Endothelial cell of umbilical vein (primary cell): ENCODE results near the gene CCS.

Source experiments
- EZH2 ChIP-seq: IDR thresholded peaks from 2 replicates; pipeline ENCODE4 v1.6.1; 2012; ENCODE audit warnings: borderline replicate concordance, low read depth, mild to moderate bottlenecking, moderate library complexity, low read length, inconsistent platforms; ENCODE audit not compliant: severe bottlenecking
- JUN ChIP-seq: IDR thresholded peaks from 2 replicates; pipeline ENCODE4 v1.6.1; 2011; ENCODE audit warnings: borderline replicate concordance, low read depth; ENCODE audit not compliant: insufficient read length, insufficient read depth
- POLR2A ChIP-seq: IDR thresholded peaks from 2 replicates; pipeline ENCODE4 v1.6.1; 2012; ENCODE audit warnings: low read depth, mild to moderate bottlenecking, control low read depth, low read length
- POLR2AphosphoS5 ChIP-seq: IDR thresholded peaks from 2 replicates; pipeline ENCODE4 v1.6.1; 2012; ENCODE audit warnings: low read depth, mild to moderate bottlenecking, control low read depth, low read length, moderate library complexity; ENCODE audit not compliant: insufficient read depth
- TF ChIP-seq, protein P1 (sequence below), 2 donors: IDR thresholded peaks; 1 replicate in 1 of 2; 2 replicates in 1 of 2; pipeline ENCODE4 v1.5.1; 2011; ENCODE audit warnings: low read length in 2 of 2, mild to moderate bottlenecking in 2 of 2, moderate library complexity in 2 of 2, control low read depth in 1 of 2, inconsistent platforms in 1 of 2, low read depth in 1 of 2; ENCODE audit not compliant: insufficient read depth in 1 of 2; ENCODE audit errors: extremely low read depth in 1 of 2

DNA sequence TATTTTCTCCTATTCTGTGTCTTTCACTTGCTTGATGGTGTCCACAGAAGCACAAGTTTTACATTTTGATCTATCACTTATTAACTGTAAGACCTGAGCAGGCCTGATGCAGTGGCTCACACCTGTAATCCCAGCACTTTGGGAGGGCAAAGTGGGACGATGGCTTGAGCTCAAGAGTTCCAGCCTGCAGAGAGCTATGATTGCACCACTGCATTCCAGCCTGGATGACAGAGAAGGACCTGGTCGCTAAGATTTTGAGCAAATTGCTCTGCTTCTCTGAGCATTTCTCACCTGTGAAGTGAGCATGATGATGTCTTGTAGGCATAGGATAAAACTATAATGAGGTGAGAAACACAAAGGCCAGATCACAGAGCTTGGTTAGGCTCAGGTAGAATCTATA is 6.8 kb upstream of the CCS start:
- TF ChIP-seq, protein P1, sequence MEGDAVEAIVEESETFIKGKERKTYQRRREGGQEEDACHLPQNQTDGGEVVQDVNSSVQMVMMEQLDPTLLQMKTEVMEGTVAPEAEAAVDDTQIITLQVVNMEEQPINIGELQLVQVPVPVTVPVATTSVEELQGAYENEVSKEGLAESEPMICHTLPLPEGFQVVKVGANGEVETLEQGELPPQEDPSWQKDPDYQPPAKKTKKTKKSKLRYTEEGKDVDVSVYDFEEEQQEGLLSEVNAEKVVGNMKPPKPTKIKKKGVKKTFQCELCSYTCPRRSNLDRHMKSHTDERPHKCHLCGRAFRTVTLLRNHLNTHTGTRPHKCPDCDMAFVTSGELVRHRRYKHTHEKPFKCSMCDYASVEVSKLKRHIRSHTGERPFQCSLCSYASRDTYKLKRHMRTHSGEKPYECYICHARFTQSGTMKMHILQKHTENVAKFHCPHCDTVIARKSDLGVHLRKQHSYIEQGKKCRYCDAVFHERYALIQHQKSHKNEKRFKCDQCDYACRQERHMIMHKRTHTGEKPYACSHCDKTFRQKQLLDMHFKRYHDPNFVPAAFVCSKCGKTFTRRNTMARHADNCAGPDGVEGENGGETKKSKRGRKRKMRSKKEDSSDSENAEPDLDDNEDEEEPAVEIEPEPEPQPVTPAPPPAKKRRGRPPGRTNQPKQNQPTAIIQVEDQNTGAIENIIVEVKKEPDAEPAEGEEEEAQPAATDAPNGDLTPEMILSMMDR (IDR thresholded peaks at IDR 0.05; ENCODE audit: extremely low read depth in 1 of 2, insufficient read depth in 1 of 2, low read depth in 1 of 2, low read length in 2 of 2) = no peak
- no peak for TF ChIP-seq POLR2AphosphoS5
- no peak for TF ChIP-seq JUN
- no peak for TF ChIP-seq POLR2A
- TF ChIP-seq EZH2 = no peak
